Activated CD4-positive, alpha-beta T cell treated with anti-CD3 and anti-CD28 coated beads, Interleukin-2, amount 50 U/mL, for 4 hours (primary cell): Measurements from ENCODE around the gene PRMT1.
A peak's percentile ranks its signal among the peaks of the same experiment; 100 is the strongest.
"Not testable (repeated sequence)": the region's sequence is repeated elsewhere in the genome, so short reads cannot be mapped to it uniquely, and the experiment has no call there.

Source experiments
- DNase-seq, 2 experiments: peaks; one replicate each; pipeline ENCODE4 v3.0.0-alpha.2; 2020

Gene PRMT1

DNA sequence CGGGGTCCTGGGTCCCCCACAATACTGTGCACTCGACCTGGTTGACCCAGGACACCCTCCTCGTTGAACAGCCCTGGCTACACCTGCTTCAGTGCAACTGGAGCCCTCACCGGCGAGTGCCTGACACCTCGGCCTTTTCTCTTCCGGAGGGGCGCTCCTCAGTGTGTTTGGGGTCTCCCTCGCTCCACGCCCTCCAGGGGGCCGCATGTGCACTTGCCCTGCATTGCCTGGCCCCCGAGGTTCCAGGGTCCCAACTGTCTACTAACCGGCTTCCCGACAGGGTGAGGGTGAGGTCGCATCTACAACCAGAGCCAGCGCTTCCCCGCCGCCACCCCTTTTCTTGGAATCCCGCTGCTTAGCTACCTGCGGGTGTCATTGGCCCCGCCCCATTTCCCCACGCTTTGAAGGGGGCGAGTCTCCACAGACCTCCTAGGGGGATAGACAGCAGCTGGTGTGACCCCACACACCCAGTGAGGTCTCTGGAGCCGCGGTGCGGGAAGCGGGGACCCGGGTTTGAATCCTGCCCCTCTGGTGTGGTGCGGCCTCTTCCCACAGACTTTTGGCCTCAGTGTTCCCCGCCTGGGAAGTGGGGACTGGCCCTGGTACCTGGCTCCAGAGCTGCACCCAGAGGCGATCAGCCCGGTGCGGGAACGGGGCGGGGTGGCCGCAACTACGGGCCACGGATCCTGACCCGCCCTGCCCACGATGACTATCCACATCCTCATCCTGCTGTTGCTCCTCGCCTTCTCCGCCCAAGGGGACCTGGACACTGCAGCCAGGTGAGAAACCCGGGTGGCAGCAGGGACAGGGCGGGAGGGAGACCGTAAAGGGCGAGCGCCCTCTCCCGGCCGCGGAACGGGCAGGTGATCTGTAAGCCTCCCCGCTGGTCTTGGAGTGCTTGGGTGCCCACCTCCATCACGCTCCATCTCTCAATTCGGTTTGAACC, 12.3 kb downstream of the PRMT1 start, which contains the start of gene ADM5:
Gene ADM5 (plus strand): TSS at position 462 of the 946 bp plus-strand sequence. CDS start 244 bp downstream, at position 706.
- DNase-seq = peak in 1 of 2 experiments; percentile 24

DNA sequence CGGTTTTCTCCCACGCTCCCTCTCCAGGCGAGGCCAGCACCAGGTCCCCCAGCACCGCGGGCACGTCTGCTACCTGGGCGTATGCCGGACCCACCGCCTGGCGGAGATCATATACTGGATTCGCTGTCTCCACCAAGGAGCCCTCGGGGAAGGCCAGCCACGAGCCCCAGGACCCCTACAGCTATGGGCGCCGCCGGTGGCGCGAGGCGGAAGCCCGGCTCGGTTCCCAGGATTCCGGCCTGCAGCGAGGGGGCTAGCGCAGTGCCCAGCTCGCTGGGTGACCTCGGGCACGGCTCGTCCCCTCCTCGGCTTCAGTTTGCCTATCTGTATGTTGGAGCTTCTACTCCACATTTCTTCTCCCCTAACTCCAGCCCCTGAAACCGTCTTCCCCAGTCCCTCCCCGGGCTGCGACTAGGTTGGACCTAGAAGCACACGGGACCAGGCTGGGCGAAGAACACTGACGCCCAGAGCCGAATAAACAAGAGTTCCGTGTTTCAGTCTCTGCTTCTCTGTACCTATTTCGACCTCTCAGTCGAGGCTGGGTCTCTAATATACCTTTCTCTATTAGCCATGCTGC, 13.1 kb downstream of the PRMT1 start:
- DNase-seq = no peak

DNA sequence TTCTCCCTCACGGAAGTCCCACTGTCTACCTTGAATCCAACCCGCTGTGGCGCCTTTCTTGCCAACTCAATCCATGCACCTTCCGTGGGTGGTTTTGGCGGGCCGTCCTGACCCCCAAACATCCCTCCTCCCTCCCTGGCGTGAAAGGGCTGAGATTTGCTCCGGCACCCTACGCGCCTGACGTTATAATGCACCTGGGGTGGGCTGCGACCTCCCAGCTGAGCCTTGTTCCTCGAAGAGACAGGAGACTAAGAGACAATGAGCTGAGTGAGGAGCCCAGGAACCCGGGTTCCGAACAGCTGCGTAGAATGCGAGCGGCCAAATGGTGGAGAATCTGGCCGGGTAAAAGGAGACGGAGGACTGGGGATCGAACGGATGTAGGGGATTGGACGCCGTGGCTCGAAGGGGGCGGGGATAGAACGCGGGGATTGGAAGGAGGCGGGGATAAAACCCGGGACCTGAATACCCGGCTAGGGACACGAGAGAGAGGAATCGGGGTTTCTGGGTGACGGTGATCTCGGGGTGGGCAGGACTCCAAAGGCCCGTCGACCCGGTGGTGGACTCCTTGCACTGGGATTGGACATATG, 13.7 kb downstream of the PRMT1 start, which contains the start of gene CPT1C:
Gene CPT1C (plus strand): TSS at position 461 of the 587 bp plus-strand sequence. CDS start 1,137 bp downstream, outside the sequence.
- peak; percentile 44 to 46 for DNase-seq

DNA sequence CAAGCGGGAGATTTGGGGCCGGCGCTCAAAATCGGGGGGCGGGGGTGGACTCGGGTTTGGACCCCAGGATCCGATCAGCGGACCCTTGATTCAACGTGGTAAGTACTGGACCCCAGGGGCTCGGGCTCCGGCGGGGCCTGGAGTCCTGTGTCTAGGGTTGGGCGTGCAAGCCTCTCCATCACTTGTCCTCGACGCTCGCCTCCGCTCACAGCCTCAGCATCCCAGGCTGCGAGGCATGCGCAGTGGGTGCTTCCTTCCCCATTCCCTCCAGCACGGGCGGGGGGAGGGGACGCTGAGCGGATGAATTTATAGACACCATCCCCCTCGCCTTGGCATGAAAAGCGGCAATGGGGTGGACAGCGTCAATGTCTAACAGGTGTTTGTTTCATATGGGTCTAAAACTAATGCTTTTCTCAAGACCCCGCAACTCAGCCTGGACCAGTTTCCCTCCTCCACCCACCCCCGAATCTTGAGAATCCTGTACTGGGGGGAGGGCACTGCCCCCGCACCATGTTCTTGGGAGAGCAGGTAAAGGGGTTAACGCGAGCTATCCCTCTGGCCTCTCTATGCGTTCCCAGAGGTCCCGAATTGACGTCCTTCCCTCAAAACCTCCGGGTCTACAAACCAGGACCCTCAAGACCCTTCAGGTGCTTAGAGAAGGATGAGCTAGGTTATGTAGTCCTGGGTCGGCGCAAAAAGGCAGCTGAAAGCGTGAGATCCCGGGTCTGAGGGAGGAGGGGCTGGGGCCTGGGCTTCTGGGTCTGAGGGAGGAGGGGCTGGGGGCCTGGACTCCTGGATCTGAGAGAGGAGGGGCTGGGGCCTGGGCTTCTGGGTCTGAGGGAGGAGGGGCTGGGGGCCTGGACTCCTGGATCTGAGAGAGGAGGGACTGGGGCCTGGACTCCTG, 14.4 kb downstream of the PRMT1 start:
- DNase-seq = no peak

DNA sequence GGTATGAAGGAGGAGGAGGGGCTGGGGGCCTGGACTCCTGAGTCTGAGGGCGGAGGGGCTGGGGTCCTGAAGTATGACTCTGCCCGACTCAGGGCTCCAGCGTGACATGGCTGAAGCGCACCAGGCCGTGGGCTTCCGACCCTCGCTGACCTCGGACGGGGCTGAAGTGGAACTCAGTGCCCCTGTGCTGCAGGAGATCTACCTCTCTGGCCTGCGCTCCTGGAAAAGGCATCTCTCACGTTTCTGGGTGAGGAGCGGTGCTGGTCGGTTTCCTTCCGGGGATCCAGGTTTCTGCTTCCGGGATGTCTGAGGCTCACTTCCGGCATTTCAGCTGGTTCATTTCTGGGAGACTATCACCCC, 15.1 kb downstream of the PRMT1 start:
- DNase-seq = no peak

DNA sequence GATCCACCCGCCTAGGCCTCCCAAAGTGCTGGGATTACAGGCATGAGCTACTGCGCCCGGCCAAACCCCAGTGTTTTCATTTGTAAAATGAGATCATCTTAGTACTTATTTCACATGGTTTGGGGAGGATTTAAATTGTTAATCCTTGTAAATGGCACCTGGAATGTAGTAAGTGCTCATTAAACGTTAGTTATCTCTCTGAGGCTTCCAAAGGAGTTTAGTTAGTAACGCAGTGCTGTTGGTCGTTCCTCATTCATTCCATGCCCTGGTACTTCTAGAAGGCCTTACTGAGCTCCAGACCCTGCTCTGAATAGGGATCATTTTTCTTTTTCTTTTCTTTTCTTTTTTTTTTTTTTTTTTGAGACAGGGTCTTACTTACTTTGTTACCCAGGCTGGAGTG, 19.0 kb downstream of the PRMT1 start:
- no peak for DNase-seq

DNA sequence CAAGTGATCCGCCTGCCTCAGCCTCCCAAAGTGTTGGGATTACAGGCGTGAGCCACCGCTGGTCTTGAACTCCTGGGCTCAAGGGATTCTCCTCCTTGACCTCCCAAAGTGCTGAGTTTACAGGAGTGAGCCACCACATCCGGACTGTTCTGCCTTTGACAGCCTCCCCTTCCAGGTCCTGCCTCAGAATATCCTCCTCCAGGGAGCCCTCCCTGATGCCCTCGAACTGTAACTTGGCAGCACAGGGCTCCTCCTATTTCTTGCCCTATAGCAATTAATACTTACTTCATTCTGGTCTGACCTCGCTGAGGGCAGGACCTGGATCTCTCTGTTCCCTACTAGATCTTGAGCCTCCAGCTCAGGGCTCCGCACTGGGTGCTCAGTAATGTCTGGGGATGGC, 19.8 kb downstream of the PRMT1 start:
- no peak for DNase-seq

DNA sequence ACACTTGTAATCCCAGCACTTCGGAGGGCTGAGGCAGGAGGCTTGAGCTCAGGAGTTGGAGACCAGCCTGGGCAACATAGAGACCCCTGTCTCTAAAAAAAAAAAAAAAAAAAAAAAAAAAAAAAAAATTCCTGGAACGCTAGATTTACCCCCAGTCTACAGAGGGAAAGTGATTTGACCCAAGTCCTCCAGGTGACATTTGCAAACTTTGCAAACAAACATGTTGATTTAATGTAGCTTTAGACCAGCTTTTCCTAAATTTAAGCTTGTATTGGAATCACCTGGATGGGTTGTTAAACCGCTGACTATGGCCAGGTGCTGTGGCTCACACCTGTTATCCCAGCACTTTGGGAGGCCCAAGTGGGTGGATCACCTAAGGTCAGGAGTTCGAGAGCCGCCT, 22.3 kb downstream of the PRMT1 start:
- no peak for DNase-seq

DNA sequence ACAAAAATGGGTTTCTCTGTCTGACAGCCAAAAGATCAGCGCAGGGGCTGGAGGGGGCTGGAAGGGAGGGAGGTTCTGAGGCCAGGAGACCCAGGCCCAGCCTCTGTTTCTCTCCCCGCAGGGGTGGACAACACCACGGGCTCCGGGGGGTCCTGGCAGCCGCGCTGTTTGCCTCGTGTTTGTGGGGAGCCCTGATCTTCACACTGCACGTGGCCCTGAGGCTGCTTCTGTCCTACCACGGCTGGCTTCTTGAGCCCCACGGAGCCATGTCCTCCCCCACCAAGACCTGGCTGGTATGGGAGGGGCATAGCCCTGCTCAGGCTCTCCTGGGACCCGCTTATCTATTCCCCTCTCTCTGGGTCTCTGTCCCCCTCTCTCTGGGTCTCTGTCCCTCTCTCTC, 23.5 kb downstream of the PRMT1 start:
- no peak for DNase-seq

DNA sequence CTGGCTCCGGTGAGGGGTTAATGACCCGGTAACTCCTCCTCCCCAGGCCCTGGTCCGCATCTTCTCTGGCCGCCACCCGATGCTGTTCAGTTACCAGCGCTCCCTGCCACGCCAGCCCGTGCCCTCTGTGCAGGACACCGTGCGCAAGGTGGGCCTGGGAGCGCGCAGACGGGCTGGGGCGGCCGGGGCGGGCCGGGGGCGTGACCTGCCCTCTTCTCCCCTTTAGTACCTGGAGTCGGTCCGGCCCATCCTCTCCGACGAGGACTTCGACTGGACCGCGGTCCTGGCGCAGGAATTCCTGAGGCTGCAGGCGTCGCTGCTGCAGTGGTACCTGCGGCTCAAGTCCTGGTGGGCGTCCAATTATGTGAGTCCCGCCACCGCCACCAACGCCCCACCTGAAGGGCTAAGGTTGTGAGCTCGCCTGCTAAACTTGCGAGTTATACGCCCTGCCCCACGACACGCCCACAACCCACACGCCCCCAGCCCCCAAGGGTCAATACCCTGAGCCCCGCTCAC, 24.3 kb downstream of the PRMT1 start:
- no peak for DNase-seq

DNA sequence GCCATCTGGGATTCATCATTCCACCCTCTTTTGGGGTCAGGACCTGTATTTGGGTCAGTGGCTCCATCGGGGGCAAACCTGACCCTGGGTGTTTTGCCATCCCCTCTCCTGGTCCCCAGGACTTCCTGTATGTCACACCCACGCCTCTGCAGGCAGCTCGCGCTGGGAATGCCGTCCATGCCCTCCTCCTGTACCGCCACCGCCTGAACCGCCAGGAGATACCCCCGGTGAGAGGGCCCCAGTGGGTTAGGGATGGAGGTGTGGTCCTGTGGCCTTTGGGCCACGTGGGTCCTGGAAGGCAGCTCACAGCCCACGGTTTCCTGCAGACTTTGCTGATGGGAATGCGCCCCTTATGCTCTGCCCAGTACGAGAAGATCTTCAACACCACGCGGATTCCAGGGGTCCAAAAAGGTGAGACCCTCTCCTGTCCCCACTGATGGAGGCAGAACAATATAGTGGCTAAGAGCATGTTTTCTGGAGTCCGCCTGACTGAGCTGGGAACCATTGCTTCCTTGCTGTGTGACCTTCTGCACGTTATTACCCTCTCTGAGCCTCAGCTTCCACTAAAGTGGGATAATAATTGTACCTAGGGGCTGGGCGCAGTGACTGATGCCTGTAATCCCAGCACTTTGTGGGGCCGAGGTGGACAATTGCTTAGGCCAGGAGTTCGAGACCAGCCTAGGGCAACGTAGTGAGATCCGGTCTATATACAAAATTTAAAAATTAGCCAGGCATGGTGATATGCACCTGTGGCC, 28.0 kb downstream of the PRMT1 start:
- DNase-seq = no peak

DNA sequence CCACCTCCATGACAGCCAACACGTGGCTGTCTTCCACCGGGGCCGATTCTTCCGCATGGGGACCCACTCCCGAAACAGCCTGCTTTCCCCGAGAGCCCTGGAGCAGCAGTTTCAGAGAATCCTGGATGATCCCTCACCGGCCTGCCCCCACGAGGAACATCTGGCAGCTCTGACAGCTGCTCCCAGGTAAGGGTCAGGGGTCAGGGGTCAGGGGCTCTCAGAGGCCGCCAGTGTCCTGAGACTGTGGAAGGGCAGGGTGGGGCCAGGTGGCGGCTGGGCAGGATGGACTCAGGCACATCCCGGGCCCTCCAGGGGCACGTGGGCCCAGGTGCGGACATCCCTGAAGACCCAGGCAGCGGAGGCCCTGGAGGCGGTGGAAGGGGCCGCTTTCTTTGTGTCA, 28.8 kb downstream of the PRMT1 start:
- DNase-seq = no peak

DNA sequence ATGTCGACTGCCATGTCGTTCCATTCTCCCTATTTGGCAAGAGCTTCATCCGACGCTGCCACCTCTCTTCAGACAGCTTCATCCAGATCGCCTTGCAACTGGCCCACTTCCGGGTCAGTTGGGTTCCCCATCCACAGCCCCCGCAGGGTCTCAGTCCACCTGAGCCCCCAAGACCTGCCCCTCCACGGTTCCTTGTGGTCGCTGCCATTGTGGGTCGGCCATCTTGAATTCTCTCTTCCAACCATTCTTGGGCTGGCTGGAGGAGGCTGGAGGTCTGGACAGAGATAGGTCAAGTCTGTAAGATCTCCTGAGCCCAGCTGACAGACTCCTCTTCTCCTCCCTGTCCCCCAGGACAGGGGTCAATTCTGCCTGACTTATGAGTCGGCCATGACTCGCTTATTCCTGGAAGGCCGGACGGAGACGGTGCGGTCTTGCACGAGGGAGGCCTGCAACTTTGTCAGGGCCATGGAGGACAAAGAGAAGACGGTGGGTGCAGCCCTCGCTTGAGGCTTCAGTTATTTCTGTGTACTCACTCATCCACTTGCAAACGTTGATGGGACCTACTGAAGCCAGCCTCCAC, 33.4 kb downstream of the PRMT1 start:
- no peak for DNase-seq

DNA sequence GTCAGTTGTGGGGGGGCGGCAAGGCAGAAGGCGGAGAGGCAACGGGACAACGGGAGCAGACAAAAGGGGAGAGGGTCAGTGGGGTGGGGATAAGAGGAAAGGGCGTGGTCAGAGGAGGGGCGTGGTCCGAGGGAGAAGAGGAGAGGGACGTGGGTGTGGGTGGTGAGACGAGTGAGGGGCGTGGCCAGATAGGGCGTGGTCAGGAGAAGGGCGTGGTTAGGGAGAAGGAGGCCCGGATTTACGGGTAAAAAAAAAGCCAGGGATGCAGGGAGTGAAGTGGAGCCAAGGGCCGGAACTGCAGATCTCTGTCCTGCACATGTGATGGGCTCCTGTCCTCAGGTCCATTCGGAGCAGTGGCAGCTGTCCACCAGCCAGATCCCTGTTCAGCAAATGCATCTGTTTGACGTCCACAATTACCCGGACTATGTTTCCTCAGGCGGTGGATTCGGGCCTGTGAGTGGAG, 35.4 kb downstream of the PRMT1 start:
- no peak for DNase-seq

DNA sequence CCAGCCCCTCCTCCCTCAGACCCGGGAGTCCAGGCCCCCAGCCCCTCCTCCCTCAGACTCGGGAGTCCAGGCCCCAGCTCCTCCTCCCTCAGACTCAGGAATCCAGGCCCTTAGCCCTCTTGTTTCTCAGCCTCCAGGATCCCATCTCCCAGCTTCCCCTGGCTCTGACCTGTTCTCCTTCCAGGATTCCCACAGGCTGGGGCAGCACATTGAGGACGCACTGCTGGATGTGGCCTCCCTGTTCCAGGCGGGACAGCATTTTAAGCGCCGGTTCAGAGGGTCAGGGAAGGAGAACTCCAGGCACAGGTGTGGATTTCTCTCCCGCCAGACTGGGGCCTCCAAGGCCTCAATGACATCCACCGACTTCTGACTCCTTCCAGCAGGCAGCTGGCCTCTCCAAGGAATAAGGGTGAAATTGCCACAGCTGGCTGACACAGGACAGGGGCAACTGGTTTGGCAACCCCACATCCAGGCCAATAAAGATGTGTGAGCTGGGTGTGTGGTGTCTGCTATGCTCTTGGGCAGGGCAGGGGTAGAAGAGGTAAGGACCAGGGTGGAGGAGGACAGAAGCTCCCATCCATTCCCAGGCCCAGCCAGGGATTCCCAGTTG, 36.3 kb downstream of the PRMT1 start:
- DNase-seq = no peak

DNA sequence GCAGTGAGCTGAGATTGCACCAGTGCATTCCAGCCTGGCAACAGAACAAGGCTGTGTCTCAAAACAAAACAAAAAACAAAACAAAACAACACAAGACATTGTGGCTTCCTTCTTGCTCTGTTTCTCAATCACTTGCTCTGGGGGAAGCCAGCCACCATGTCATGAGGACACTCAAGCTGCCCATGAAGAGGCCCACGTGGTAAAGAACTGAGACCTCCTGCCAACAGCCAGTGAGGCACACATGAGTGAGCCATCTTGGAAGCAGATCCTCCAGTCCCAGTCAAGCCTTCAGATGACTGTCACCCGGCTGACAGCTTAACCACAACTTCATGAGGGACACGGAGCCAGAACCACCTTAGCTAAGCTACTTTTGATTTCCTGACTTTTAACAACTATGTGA, 39.1 kb downstream of the PRMT1 start:
- no peak for DNase-seq

DNA sequence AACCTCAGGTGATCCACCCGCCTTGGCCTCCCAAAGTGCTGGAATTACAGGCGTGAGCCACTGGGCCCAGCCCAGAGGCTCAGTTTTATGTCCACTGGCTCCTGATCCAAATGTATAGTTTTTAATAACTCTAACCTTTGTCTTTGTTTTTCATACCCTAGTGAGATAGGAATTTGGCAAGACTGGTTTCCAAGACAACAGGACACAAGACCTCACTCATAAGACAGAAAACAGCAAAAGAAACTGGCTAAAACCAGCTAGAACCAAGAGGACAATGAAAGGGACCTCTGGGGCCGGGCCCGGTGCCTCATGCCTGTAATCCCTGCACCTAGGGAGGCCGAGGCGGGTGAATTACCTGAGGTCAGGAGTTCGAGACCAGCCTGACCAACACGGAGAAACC, 41.4 kb downstream of the PRMT1 start:
- no peak for DNase-seq

DNA sequence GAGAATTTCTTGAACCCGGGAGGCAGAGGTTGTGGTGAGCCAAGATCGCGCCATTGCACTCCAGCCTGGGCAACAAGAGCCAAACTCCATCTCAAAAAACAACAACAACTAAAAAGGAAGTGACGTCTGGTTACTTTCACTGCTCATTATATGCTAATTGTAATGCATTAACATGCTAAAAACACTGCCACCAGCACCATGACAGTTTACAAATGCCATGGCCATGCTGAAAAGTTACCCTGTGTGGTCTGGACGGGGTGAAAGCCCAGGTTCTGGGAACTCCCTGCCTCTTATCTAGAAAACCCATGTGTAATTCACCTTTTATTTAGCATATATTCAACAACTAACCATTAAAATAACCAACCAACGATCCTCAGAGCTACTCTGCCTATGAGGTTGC, 41.9 kb downstream of the PRMT1 start:
- DNase-seq = no peak

DNA sequence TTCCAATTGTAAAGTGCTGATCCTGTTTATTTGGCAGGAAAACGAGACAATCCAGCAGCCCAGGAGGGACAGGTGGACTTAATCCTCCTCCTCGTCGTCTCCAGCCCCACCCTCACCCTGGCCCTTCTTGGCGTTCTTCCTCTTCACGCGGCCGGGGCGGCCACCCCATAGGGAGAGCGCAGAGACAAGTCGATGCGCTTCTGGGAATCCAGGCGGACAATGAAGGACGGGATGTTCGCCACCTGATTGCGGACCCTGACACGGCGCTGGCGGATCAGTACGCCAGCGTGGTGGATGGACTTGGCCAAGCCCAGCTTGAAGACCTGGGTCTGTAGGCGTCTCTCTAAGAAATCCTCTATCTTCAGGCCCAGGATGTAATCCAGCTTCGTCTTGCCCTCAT, 42.3 kb downstream of the PRMT1 start:
- not testable (repeated sequence) for DNase-seq

DNA sequence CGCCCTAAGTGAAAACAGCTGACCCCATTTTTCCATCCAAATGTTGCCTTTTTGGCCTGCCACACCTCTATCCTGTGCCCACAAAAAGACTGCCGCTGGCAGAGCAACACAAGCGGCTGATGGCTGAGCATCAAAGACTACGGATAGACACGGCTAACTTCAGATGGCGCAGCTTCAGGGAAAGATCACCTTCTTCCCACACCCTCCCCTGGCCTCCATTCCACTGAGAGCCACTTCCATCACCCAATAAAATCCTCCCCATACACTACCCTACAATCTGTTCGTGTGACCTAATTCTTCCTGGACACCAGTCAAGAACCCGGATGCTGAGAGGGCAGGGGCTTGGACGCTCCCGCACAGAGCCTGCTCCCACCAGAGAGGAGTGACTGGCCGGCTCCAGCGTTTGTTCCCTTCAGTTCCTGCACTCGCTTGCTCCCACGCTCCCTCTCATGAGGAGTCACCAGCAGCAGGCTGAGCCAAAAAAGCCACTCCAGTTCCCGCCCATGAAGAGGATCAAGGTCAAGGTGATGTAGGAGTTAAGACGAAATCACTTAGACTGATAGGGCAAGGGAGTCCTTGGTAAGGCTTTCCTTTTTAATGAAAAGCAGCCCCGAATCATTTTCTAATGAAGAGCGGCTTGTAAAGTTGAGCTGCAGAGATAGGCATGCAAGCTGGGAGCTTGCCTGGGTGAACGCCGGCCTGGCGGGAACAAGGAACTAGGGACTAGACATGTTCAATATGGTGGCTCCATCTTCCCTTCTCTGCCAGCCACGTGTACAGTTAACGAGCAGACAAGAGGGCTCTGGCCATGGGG, 50.4 kb downstream of the PRMT1 start:
- no peak for DNase-seq
